Activated CD4-positive, CD25-positive, alpha-beta regulatory T cell treated with anti-CD3 and anti-CD28 coated beads, Interleukin-2, amount 50 U/mL, for 24 hours (primary cell): ENCODE results near the gene MDM1.

ENCODE experiments used
- ATAC-seq, 2 donors: fragments of 150-1000 bp; cut with Tn5 transposase; one replicate each; pipeline ENCODE4 v1.10.0; 2021; ENCODE audit warnings: mild to moderate bottlenecking in 1 of 2, moderate library complexity in 1 of 2

Gene MDM1

DNA sequence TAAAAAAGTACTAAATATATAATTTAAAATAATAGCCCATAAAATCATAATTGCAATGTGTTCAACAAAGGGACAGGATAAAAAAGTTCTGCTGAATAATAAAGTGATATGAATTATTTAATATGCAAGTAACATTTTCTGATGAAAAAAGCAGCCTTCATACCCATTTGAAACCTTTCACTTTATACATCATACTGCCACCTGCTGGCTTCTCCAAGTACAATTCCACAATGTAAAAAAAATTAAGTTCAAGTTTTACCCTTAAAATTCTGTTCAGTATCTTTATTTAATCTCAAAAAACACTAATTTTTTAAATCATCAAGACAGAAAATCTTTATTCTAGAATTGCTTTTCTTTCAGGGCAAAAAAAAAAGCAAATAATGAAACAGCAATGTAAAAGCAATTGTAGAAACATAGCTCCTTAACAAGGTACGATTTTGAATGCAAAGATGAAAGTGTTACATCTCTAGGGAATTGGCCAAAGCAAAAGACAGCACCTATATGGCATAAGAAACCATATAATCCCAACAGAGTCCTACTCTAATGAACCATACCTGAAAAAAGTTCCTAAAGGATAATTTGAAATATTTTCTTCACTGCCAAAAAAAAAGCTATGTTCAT lies 15.0 kb downstream of the MDM1 start:
- ATAC-seq = no peak

DNA sequence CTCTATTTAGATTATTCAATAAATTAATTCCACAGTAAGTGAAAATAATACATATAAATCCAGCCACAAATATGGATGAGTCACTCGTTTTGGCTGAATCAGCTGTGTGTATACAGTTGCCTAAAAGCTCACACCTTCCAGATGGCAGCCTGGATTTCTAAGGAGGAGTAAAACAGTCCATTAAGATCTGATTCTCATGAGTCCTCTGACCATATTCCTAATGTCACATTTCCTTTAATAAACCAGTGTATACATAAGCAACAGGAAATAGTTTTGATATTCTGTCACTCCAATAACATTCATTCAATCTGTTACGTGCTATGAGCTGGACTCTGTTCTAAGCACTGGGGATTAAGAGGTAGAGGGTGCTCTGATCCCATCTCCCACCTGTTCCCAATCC lies 21.8 kb downstream of the MDM1 start:
- no peak for ATAC-seq

DNA sequence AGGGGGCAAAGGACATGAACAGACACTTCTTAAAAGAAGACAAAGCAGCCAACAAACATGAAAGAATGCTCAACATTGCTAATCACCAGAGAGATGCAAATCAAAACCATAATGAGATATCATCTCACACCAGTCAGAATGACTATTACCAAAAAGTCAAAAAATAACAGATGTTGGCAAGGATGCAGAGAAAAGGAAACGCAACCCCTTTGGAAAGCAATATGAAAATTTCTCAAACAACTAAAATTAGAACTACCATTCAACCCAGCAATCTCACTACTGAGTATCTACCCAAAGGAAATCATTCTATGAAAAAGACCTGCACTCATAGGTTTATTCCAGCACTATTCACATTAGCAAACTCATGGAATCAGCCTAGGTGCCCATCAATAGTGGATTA lies 25.6 kb downstream of the MDM1 start:
- ATAC-seq = peak in 1 of 2 donors; percentile 30

DNA sequence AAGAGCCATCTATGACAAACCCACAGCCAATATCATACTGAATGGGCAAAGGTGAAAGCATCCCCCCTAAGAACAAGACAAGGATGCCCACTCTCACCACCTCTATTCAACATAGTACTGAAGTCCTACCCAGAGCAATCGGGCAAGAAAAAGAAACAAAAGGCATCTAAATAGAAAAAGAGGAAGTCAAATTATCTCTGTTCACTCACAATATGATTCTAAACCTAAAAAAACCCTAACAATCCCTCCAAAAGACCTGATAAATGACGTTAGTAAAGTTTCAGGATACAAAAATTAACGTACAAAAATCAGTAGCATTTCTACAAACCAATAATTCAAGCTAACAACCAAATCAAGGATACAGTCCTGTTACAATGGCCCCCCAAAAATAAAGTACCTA lies 26.9 kb downstream of the MDM1 start:
- no peak for ATAC-seq

DNA sequence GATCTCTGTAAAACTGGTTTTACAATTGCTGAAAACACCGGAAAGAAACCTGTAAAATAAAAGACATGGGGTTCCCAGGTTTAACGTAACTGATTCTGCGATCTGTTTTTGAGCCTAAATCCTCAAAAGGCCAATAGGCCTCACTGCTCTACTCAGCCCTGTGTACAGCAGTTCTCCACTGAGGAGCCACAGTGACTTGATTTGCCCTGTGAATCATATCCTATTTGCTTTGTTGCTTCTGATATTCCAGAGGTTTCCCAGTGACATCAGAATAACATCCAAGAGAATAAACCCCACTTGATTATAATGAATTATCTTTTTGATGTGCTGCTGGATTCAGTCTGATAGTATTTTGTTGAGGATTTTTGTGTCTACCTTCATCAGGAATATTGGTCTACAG lies 27.5 kb downstream of the MDM1 start:
- ATAC-seq = no peak

DNA sequence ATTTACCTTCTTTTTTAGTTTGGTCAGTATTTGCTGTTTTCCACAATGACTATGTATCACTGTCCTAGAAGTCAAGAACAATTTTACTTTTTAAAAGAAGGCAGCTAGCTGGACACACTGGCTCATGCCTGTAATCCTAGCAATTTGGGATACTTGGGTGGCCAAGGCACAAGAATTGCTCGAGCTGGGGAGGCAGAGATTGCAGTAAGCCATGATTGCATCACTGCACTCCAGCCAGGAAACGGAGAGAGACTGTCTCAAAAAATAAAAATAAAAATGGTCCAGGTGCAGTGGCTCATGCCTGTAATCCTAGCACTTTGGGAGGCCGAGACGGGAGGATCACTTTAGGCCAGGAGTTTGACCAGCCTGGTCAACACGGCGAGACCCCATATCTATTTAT lies 28.3 kb downstream of the MDM1 start:
- no peak for ATAC-seq

DNA sequence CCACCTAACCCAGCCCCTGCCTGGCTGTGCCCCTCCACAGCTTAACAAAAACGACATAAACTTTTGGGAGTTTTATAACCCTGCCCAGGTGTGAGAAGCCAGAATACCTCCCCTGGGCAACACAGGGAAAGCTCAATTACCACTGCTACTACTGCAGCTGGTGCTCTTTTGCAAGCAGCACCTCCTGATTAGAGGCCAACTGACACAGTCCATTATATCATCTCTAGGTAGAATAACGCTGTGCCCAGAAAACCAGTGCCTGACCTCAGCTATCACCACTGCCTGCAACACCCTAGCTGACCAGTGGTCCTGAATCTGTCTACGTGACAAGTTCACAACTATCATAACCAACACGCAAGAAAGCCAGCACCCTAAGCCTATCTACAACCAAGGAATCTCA lies 34.2 kb downstream of the MDM1 start:
- no peak for ATAC-seq

DNA sequence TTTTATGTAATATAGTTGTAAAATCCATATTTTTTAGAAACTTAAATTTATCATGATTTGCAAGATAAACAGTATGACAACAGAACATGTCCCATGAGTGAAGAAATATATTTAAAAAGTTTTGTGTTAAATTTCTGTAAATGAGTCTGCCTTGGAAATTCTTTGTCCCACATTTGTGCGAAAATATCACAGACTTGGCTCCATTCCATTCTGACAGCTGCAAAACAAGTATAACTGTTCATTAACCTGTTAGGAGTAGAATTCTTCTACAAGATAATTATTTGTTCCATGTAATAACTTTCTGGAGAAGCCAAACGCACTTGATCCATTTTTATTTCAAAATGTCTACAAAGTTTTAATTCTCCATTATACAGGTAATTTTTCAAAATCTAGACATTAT lies 37.9 kb downstream of the MDM1 start:
- ATAC-seq = no peak

DNA sequence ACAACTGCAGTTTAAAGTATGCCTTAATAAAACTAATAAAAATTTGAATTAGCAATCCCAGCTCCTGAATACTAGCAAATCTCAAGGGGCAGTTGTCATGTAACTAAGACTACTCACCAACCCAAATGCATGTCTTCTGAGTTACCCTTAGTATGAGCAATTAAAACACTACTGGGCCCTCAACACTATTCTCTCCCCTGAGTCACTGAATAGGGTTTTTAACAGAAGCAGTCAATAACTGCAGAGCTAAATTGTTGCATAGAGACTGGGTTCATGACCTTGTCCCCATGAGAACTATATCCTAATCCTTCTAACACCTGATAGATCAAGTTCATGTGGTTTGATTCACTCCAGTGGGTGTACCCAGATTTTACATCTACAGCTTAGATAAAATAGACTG lies 38.8 kb downstream of the MDM1 start:
- no peak for ATAC-seq

DNA sequence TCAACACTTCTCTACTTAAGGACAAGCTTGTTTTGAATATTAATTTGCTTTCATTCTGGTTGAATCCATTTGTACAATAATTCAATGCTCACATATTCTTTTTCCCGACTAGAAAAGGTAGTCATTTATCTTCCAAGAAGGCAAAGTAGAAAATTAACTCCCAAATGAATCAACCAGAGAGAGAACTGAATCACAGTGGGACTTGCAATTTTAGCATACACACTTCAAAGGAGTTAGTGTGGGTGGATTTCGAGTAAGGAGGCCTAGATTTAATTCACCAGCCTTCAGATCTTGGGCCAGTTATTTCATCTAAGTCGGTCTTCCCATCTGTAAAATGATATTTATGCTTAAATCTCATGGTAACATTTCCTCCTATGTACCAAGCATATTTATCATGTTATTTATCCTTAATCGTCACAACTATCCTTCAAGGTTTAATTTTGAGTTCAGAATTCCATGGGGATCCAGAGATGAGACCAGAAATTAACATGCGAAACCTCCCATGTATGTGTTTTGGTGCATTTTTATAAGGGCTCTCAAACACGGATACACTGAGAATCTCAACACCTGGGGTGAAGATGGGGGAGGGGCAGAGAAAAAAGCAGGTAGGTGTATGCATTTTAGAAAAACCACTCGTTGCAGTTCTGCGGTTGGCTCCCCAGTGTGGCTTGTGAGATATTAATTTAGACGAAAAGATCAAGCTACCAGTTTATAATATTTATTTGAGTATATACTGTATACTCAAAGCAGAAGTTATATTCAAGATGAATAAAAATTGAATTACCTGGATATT lies 39.8 kb downstream of the MDM1 start:
- ATAC-seq = no peak

DNA sequence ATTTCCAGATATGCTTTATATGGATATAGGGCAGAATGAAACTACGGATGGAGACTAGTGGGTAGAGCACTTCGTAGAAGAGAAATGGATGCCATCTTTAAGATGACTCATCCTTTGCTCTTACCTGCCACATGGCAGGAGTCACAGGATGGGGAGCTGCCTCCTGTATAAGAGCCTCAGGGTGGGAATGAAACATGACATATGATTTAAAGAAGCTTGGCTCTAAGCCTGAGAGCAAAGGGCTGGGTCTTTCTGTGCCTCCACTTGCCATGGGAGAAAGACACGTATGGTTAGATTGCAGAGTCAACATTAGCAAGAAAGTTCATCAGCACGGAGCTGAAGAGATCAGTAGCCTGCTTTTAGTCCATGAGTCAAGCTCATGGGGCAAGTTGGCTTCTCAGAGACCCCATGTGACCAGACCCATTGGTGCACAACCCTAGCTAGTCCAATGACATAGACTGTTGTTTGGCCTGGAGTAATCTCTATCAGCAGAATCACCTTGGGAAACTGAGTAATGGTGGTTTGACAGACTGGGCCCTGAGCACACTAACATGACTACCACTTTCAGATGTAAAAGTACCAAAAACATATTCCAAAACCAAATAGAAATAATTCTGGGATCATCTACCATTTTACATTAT lies 40.6 kb downstream of the MDM1 start:
- no peak for ATAC-seq

DNA sequence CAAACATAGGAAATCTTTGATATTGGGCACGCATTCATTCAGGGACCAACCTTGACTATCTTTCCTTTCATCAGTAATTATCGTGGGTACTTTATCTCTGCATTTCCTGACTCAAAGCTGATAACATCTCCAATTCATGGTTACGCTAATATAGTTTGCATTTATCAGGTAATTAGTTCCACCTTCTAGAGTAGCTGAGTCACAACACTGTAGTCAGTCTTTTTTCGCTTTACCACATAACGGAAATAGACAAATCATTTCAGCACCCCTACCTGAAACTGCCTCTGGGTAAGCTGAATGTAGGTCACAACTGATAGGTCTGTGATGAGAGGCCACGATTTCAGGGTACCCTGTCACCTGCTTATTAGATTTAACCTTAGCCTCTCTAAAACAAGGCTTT lies 42.0 kb downstream of the MDM1 start:
- ATAC-seq = peak; percentile 99

DNA sequence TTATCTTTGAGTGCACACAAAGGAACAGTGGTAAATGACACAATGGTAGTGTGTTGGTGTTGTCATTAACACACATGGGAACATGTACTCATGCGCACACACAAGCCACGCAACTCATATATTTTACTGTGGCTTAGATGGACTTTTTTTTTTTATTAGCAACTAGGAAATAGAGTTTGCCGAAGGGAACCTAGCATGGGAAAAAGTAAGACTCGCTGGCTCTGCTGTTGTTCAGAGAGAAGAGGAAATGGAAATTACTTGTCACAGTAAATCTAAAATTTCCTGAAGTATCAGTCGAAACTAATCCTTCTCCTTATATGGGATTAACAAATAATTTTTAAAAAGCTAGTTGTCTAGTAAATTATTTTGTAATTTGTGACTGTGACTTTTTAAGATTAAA lies 45.1 kb downstream of the MDM1 start:
- no peak for ATAC-seq

DNA sequence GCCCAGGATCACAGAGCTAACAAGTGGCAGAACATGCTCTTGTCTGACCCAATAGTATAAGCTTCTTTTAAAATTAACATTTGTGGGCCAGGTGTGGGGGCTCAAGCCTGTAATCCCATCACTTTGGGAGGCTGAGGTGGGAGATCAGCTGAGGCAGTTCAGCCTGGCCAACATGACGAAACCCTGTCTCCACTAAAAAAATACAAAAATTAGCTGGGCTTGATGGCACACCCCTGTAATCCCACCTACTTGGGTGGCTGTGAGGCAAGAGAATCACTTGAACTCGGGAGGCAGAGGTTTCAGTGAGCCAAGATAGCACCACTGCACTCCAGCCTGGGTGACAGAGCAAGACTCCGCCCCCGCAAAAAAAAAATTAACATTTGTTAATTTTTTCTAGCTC lies 45.8 kb downstream of the MDM1 start:
- ATAC-seq = no peak

DNA sequence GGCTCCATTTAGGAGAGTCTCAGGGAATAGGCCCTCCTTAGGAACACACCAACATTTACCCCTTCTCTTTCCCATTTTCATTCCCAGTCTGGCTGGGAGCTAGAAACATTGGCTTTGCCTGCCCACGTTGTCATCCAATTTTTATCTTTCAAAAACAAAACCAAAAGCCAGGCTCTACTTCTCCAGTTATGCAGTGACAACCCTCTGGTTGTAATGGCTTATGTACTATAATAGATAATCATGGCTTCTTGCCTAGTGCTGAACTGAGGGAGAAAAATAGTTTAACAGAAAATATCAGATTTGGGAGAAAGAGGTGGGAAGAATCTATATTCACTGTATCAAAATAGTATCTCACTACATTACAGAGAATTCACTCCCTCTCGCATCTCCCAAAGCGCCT lies 46.6 kb downstream of the MDM1 start:
- no peak for ATAC-seq

DNA sequence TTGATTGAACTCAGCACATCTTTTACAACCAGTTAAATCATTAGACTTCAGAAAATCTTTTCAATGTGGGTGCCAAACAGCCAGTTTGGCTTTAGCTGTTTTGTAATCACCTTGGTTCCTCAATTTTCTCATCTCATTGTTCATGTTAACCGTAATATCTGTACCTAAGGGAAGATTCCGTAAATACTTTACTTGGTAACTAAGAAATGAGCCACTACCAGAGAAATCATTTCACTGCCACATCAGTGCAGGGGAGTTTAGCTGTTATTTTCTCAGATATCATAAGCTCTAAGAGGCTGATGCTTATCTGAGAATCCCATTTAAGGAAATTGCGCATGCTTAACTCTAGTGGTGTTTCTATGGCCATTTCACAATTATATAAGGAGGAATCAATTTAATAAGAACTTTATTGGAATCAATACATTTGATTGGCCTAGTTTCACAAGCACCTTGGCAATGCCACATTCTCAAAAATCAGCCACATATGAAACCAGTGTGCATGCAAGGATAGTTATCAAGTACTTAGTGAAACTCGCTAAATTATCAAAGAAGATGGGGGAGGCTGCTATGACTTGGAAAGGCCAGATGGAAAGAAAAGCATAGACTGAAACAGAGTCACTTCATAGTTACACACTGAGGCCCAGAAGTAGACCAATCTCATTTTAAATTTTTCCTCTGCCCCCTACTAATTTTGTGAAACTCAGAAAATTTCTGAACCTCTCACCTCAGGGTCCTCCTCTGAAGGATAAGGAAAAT lies 50.7 kb downstream of the MDM1 start:
- ATAC-seq = no peak

DNA sequence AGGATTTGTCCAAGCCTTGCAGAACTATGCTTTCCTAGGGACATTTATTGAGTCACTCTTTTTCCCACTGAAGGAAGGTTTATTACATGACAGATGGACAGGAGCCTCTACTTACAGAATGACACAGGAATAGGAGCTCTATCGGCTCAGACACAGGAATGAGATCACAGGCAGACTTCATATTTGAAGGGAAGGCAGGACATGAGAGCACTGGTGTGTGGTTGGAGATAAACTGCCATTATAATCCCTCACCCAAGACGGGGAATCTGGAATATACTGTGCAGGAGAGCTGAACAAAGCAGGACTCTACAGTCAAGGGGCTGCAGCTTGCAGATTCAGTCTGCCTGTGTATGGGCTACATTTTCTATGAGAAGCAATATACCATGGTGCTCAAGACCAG lies 51.9 kb downstream of the MDM1 start:
- no peak for ATAC-seq

DNA sequence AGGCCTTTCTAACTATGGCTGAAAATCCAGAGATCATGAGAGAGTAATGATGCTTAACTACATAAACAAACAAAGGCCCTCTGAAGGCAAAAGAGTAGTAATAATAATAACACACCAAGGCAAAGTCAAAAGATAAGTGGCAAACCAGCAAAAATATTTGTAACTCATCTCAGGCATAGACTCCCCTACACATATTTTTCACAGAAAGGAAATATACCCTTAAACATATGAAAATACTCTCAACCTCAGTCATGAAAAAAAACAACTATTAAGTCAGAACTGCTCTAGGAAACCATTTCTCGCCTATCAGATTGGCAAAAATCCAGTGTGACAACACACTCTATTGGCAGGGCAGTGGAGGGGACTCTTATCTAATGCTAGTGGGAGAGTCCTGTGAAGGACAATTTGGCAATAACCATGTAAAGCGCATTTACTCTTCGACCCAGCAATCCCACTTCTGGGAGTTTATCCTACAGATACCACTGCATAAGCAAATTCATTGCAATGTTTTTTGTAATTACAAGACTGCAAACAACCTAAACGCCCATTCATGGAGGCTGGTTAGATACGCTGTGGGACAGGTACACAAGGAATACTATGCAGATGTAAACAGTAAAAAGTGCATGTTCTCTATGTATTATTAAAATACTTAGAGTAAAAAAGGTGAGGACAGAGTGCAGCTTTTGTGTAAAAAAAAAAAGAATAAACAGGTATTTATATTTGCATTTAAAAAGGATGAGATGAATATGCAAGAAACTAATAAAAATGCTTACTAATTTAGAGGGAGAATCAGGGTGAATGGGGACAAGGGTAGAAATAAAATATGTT lies 52.7 kb downstream of the MDM1 start:
- no peak for ATAC-seq

DNA sequence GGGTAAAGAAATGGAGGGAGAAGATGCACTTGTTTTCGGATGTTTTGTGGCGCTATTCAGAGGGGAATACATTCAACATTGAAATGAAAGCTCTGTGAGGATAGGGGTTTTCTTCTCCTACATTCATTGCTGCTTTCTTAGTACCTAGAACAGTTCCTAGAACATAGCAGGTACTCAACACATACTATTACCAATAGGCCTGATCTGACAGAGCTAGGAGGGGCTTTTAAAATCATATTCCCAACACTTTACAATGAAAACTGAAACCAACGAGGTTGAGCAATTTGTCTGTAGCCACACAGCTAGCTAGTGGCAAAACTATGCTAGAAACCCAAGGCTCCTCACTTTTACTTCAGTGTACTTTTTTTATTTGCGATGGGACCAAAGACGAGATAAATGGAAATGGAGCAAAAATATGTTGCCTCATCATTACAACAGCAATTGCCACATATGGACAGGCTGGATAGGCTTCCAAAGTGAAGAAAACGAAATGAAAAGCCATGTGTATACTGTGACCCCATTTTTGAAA lies 55.7 kb downstream of the MDM1 start:
- no peak for ATAC-seq

DNA sequence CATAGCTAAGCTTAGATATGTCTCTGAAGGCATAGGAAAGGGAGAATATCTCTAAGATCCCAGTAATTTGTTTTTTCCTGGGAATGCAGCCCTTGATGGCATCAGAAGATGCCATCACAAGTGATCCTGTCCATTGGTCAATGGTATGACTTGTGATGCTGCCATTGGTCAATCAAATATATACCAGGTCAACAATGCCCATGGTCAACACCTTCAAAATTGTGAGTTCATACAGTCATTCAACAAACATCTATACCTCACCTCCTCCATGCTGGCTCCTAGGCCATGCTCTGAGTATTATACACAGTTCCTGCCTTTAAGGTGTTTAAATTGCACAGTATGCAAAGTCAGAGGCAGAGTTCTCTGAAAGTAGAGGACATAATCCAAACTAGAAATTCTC lies 59.4 kb downstream of the MDM1 start:
- ATAC-seq = no peak

DNA sequence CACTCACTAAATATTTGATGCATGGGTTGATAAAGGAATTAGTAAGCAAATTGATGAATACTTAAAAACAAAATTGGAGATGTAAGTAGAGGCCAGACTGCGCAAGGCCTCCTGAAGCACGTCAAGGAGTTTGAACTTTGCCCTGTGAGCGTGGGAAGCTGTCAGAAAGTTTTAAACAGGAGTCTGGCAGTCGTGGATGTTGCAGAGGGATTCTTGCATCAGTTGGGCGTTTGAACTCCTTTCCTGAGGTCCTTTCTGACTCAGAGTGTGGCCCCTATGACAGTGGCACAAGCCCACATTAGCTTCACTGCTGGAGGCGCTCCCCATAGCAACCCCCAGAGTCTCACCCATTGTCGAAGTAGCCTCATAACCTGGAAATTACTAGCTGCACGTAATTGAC lies 60.8 kb downstream of the MDM1 start:
- ATAC-seq = no peak

DNA sequence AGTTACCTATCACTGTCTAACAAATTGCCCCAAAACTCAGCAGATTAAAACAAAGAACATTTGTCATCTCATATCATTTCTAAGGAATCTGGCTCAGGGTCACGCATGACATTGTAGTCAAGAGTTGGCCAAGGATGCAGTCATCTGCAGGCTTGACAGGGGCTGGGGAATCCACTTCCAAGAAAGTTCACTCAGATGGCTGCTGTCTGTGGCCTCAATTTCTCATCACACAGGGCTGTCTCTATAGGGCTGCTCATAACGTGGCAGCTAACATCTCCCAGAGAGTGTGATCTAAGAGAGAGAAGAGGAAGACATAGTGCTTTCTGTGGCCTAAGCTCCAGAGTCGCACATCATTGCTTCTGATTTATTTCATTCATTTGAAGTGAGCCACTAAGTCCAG lies 61.8 kb downstream of the MDM1 start:
- ATAC-seq = no peak
